CD4-positive, alpha-beta T cell treated with Interleukin-4 for 1 hour (primary cell): ENCODE results near the gene CCNB3.
"Not testable (repeated sequence)": the region's sequence is repeated elsewhere in the genome, so short reads cannot be mapped to it uniquely, and the experiment has no call there.

Experiments
- DNase-seq, 2 donors: peaks; one replicate each; pipeline ENCODE4 v3.0.0-alpha.2; 2020 to 2022

CCNB3 gene, protein sequence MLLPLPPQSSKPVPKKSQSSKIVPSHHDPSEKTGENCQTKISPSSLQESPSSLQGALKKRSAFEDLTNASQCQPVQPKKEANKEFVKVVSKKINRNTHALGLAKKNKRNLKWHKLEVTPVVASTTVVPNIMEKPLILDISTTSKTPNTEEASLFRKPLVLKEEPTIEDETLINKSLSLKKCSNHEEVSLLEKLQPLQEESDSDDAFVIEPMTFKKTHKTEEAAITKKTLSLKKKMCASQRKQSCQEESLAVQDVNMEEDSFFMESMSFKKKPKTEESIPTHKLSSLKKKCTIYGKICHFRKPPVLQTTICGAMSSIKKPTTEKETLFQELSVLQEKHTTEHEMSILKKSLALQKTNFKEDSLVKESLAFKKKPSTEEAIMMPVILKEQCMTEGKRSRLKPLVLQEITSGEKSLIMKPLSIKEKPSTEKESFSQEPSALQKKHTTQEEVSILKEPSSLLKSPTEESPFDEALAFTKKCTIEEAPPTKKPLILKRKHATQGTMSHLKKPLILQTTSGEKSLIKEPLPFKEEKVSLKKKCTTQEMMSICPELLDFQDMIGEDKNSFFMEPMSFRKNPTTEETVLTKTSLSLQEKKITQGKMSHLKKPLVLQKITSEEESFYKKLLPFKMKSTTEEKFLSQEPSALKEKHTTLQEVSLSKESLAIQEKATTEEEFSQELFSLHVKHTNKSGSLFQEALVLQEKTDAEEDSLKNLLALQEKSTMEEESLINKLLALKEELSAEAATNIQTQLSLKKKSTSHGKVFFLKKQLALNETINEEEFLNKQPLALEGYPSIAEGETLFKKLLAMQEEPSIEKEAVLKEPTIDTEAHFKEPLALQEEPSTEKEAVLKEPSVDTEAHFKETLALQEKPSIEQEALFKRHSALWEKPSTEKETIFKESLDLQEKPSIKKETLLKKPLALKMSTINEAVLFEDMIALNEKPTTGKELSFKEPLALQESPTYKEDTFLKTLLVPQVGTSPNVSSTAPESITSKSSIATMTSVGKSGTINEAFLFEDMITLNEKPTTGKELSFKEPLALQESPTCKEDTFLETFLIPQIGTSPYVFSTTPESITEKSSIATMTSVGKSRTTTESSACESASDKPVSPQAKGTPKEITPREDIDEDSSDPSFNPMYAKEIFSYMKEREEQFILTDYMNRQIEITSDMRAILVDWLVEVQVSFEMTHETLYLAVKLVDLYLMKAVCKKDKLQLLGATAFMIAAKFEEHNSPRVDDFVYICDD (N-terminal part only)

DNA sequence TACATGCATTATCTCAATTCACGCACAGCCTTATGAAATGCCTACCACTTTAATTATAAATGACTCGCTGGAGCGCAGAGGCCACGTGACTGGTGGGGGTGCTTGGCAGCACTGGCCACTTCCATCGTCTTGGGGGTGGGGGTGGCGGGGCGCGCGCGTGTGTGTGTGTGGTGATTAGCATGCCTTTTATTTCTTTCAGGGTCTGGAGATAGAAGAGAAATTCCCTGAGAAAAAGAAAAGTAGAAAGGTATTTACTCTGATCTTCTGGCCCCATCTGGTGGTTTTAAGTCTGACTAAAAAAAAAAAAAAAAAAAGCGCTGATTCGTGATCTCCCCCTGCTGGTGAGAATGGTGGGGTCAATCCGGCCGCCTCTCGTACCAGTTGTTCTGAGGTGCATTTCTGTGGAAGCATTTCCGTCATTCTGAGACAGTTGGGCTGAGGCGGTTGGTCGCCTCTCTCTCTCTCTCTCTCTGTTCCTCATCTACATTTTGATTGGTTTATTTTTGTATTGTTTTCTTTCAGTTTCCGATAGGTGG is at the start of gene CCNB3:
CCNB3 (plus strand) TSS at position 402 of the 536 bp plus-strand sequence. CDS start 80,399 bp downstream, outside the sequence.
- DNase-seq = peak; percentile 86 to 88

DNA sequence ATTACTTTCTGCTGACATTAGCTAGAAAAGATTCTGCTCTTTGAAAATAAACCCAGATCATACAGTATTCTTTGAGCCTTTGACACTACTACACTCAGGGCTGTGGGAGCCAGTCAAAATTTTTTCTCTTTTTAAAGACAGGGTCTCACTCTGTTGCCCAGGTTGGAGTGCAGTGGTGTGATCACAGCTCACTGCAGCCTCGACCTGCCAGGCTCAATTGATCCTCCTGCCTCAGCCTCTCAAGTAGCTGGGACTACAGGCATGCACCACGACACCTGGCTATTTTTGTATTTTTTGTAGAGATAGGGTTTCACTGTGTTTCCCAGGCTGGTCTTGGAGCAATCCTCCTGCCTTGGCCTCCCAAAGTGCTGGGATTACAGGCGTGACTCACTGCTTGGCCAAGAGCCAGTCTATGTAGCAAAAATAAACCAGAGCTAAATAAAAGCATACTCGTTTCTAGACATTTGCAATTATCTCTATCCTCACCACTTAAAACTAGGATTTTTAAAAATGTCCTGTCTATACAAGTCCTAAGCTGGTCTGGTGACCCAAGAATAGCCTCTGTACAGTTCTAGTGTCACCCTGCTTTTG is 46.9 kb upstream of the CCNB3 start:
- DNase-seq = no peak

DNA sequence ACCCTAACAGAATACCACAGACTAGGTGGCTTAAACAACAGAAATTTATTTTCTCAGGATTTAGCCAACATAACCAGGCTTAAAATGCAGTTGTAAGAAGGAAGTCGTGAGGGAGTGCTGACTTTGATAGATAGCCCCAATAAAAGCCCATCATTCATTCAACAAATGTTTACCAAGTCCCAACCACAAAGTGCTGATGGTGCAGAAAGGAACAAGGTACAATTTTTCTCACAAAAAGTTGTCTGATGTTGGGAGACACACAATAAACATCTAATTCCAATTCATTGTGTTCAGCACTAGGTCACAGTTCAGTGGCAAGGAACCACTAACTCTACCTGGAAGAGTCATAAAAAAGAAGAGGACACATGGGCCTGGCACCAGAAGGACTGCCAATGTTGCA is 46.0 kb upstream of the CCNB3 start:
- no peak for DNase-seq

DNA sequence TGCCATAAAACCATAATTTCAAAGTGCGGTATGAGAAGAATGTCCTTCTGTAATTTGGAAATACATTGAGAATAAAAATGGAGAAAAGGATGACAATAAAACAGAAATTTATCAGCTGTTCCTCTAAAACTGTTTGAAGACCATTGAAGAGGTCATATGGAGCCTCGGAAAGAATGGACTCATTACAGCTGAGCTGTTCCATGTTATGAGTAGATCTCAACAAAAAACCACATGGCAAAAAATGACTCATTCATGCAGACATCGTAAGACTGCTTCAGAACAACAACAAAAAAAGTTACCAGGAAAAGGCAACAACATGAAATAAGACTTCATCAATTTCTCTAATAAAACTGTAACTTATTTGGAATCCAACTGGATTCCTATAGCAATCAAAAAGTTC is 43.4 kb upstream of the CCNB3 start:
- DNase-seq = no peak

DNA sequence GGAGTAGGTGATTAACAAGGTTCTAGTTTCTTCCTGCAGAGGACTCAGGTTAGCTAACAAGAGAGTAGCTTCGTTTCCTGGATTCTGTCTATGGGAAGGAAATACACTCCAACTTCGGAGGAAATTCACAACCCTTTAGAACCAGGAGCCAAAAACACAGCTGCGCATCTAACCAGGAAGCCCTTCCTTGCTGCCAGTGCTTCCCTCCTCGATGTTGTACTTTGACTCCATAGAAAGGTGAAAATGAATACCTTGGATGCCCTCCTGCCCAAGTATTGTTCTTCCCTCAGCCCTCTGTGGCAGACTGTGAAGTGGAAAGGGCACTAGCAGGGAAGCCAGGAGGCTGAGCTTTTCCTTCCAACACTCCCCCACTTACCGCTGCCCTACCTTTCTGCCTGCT is 38.8 kb upstream of the CCNB3 start:
- DNase-seq = no peak

DNA sequence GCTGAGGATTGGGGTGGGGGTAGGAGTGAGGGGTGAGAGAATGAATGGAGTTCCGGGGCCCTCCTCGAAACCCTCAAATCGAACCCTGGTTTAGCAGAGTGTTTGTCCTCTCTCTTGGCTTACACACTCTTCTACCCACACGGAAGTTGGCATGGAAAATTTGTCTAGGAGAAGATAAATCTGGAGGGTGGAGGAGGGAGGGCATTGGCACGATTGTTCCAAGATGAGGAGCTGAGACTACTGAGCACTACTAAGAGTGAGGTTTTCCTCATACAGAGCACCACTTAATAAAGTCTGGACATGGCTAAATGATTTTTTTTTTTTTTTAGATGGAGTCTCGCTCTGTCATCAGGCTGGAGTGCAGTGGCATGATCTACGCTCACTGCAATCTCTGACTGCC is 37.2 kb upstream of the CCNB3 start:
- no peak for DNase-seq

DNA sequence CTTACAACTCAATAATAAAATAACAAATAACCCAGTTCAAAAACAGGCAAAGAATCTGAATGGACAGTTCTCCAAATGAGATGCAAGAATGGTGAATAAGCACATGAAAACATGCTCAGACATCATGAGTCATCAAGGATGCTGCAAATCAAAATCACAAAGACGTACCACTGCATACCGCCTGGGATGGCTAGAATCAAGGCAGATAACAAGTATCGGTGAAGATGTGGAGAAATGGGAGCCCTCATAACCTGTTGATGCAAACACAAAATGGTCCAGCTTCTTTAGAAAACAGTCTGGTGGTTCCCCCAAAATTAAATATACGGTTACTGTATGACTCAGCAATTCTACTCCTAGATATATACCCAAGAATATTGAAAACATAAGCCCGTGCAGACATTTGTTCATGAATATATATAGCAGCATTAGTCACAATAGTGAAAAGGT is 36.3 kb upstream of the CCNB3 start:
- no peak for DNase-seq

DNA sequence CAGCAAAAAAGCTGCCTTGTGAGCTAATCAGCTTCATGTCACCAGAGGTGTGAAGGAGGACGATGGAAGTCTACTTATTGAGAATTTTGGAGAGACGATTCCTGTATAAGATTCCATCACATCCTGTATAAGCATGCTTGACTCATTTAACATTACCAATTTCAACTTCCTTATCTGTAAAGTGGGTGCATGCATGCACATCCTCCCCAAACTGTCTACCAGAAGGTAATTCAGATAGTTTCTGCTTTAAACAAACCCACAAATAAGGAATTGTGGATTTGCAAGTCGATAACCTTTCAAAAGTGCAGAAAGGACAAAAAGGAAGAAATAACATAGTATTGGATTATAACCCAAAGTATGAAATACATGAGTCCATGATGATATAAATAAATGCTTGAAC is 34.8 kb upstream of the CCNB3 start:
- no peak for DNase-seq

DNA sequence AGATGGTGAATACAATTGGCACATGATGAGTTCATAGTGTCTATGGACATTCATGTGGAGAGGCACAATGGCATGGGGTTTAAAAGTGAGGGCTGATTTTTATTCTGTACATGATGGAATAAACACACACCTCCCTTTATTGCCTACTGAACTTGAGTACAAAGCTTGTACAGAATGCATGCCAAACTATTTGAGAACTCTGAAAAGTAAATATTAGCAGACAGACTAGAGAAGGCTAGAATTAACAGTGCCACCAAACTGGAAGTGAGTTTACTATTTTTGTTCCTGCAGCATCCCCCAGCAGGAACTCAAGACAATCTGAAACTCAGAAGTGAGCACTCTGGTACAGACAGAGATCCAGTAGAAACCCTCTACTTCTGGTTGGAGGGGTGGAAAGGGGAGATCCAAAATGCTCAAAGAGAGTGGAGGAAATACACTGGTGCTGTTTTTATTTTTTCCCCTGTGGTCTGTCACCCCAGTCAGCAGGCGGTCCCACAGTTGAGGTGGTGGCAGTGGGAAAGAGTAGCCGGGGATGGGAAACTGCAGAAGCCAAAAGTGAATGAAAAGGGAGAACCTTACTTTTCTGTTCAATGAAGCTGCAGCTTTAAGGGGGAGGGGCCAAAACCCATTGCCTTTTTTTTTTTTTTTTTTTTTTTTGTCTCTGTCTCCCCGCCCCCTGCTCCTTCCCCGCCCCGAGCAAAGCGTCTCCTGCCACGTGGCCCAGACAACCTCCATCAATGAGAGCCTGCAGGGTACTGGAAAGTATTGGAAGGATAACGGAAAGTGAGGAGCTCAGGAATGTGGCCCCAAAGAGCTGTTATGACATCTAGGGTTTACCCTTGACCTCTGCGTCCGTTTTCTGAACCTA is 24.3 kb upstream of the CCNB3 start:
- no peak for DNase-seq

DNA sequence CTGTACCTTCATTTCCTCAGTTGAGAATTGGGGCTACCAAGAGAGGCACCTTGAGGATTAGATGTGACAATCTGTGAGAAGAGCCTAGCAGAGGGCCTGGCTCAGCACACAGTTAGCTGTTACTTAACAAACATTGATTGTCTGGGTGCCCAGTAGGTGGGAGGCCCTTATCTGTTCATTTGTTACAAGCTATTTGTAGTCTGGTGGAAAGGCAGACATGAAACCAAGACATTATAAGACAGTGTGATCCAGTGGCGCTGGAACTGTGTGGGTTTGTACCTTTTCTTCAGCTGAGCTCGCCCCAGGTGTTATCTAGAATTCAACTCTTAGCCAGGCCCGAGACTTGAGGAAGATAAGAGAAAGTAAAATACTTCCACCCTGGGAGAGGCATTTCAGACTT is 20.7 kb upstream of the CCNB3 start:
- DNase-seq = no peak

DNA sequence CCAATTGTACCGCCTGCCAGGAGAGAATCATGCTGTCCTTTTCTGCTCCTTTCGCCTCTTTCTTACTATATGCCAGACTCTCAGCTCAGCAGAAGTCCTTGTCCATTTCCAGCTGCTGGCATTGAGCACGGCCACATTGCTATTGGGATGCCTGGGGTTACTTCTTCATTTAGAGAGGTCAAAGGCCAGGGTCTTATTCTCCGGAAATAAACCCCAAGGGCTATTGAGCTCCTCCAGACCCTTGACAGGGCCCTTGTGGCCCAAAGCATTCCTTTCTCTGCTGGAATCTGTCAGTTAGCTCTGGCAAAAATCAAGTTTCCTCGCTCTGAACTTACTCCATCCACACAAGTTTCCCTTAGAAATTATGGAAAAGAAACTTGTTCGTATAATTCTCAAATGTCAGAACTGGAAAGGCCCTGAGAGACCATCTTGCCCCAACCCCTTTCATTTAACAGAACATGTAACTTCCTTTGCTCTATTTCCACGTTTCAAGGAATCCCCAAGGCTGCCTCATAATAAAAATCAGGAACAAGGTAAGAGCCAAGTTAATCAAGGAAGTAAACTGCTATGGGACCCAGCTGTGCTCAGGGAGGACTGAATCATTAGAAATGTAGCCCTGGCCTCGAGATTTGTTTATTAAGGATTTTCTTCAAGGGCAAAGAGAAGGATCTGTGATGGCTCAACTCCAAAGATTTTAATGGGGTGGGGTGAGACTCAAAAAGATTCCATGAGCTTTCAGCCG is 15.5 kb upstream of the CCNB3 start:
- no peak for DNase-seq

DNA sequence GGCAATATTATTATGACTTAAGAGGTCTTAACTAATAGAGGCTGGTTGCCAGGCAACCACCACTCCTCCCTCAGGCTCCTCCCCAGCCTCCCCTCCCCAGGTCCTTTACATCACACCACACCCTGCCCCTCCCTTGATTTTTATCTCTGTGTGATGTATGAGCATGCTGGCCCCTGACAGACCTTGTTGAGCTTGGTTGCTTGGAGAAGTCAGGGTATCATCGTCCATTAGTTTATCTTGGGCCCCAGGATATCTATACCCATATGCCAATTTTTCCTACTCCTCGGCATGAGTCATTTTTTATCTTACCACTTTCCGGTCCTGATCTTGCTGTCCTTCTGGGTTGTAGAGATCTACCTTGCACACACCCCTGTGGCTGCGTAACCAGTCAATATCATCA is 6.2 kb upstream of the CCNB3 start:
- DNase-seq = no peak

DNA sequence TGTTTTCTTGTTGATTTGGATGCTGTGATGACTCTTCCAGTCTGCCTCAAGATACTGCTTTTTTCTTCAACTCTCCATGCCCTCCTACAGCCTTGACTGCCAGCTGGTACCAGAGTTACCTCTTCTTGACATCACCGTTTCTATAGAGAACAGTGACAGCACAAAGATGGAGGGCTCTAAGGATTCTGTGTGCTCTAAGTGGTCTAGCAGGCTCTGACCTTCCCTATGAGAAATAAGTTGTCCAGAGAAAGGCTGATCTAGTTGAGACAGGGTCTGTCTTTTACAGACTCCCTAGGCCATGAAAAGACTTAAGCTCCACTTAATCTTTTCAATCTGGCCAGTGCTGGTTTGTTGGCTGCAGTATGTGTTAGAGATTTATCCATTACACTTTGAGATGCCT is 3.7 kb upstream of the CCNB3 start, which contains the start of gene AKAP4:
AKAP4 (minus strand) TSS at position 101 of the 400 bp plus-strand sequence. CDS start 118 bp downstream, outside the sequence.
- DNase-seq = no peak

DNA sequence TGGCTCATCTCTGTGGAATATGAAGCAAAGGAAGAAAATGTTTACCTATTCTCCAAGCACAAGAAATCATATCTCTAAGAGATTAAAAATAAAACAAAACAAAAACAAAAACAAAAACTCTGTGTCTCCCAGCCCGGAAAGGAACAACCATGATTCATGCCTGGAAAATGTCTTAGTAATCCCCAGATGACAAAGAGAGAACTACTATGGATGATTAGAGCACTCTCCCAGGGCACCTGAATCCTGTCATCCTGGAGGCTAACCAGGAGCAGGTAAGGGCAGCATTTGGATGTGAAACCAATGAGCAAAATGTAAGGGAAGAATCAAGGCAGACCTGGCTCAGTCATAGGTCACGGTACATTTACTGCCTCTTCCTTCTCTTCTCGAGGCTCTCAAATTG is 2.0 kb upstream of the CCNB3 start:
- no peak for DNase-seq

DNA sequence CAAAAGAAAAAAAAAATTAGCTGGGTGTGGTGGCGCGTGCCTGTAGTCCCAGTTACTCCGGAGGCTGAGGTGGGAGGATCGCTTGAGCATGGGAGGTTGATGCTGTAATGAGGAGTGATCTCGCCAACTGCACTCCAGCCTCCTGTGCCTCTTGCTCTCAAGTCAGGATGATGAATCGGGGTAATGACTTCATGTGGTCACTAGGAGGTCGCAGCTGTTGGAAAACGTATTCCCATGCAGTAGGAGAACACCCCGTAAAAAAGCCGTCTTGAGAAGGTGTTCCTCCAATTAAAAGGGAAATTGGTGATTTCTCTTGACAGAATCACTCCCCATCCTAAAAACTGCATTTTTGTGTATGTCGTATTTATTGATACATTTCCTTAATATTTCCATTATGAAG is 2.2 kb downstream of the CCNB3 start:
- no peak for DNase-seq

DNA sequence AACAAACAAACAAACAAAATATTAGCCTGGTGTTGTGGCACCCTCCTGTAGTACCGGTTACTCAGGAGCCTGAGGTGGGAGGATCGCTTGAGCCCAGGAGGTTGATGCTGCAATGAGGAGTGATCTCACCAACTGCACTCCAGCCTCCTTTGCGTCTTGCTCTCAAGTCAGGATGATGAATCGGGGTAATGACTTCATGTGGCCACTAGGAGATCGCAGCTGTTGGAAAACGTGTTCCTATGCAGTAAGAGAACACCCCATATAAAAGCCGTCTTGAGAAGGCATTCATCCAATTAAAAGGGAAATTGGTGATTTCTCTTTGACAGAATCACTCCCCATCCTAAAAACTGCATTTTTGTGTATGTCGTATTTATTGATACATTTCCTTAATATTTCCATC is 6.9 kb downstream of the CCNB3 start:
- DNase-seq = no peak

DNA sequence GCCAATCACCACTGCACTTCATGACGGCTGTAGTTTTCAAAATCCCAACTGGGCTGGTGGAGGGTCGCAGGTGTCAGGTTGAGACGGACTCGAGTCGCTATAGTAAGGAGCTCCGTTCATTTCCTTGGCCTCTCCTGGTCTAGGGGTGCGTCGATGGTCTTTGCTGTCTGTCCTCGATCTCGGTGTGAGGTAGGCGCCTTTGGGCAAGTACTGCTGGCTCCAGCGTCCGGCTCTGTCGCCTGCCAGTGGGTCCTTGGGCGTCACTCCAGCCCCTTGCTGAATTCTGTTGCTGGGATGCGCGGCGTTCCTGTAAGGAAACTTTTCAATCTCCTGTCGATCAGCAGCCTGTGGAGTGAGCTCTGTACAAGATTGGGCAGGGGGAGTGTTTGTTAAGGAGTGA is 76.7 kb downstream of the CCNB3 start:
- no peak for DNase-seq

DNA sequence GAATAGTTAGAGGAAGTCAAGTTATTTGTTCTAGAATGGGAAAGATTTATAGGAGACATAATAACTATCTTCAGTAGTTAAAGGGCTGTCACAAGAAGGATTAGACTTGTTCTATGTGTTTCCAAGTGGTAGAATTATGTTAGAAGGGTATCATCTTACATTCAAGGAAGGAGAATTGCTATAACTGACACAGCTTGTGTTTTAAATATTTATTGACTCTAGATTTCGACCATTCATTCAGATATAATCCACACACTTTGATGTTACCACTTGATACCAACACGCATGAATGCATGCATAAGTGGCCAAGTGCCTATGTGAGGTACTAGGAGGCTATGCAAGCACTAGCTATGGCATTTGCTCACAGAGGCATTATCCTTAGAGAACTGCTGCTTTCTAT is 122.7 kb downstream of the CCNB3 start:
- DNase-seq = no peak

DNA sequence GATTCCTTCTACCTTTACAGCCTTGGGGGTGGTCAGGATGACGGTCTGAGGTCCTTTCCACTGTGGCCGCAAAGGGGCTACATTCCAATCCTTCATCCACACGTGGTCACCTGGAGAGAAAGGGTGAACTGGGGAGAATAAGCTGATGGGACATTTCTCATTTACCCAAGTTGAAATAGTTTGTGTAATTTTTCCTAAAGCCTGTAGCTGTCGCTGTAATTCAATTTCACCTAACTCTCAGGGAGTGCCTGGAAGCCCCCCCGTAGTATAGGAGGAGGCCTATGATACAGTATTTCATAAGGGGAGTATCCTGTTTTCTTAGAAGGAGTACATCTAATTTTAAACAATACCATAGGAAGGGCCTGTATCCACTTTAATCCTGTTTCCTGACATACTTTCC is 128.1 kb downstream of the CCNB3 start:
- not testable (repeated sequence) for DNase-seq

DNA sequence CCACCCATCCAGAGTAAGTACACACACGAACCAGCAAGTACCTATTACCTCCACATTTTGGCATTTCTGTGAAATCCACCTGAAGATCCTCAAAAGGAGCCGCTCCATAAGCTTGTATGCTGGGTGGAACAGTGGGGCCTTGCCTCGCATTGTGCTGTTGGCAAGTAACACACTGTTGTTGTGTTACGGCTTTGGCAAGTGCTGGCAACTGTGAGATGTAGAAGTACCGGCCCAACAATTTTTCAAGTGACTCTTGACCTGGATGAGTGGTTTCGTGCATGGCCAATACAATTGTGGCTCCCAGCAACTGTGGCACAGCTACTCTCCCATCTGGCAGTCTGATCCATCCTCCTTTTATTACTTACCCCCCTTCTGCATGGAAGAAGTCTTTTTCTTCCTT is 128.7 kb downstream of the CCNB3 start:
- no peak for DNase-seq

DNA sequence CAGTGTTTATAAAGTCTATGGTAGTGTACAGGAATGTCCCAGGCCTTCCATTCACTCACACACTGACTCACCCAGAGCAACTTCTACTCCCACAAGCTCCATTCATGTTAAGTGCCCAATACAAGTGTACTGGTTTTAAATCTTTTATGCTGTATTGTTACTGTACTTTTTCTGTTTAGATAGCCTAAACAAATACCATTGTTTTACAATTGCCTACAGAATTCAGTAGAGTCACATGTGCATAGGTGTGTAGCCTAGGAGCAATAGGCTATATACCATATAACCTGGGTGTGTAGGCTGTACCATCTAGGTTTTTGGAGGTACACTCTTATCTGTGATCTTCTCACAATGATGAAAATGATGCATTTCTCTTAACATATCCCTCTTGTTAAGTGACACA is 139.4 kb downstream of the CCNB3 start:
- DNase-seq = no peak
